K562 (cell line): Measurements from ENCODE around the gene SHISA2. TPM values are rescaled to one million over a fixed set of nuclear protein-coding genes. Genes with fewer than 3 reads are reported as not detected.

ENCODE experiments used
- ATAC-seq: fragments of 200-7000 bp; cut with Tn5 transposase; 3 replicates; pipeline ENCODE4 v1.9.1; 2020; ENCODE audit warnings: moderate library complexity
- BruUV-seq: library from RNA; stranded (reverse); fragments of 400-500 nt; replicated peaks from 2 replicates; lab custom pipeline; 2021; lab: Mats Ljungman, UMichigan
- CTCF ChIA-PET: fragments of 300-600 bp; formaldehyde crosslinking; extraction: SDS; loops from one replicate; lab custom pipeline; 2021; ENCODE audit warnings: low intra/inter-chr PET ratio; lab: Yijun Ruan, JAX
- POLR2A ChIA-PET: fragments of 300-600, 350-650 bp; sonication (Branson Sonifier 250); formaldehyde crosslinking; extraction: SDS; loops from one replicate; lab custom pipeline; 2021; ENCODE audit warnings: antibody characterized with exemption, inconsistent platforms; lab: Yijun Ruan, JAX
- DNase-seq, 4 experiments: peaks; one replicate each; pipeline versions ENCODE4 v3.0.0 to v3.0.0-alpha.2; 2011 to 2018; ENCODE audit warnings: low spot score in 3 of 4, mixed read lengths in 3 of 4; ENCODE audit errors: extremely low read depth in 1 of 4
- FAIRE-seq: peaks from 2 replicates; lab custom pipeline; 2011; peaks lifted over from hg19 to GRCh38; lab: Jason Lieb, UNC
- H2AFZ ChIP-seq: 2 replicates; pipeline ENCODE4 v1.6.0; 2011; ENCODE audit warnings: low read depth, low read length, control low read depth, inconsistent platforms
- H3K27ac ChIP-seq: fragments of 200-600 bp; 3 replicates; pipeline ENCODE4 v1.8.0; 2011; ENCODE audit warnings: low read depth, mild to moderate bottlenecking, control low read depth, inconsistent platforms, low read length, moderate library complexity, mixed read lengths; ENCODE audit errors: extremely low read depth
- H3K27me3 ChIP-seq, 2 experiments: fragments of 300-600 bp in 1 of 2; 2 replicates in 1 of 2; 3 replicates in 1 of 2; pipeline versions ENCODE4 v1.6.0 to v1.8.0; 2011; ENCODE audit warnings: inconsistent platforms in 2 of 2, low read length in 2 of 2, mild to moderate bottlenecking in 1 of 2, mixed read lengths in 1 of 2, moderate library complexity in 1 of 2; ENCODE audit not compliant: control insufficient read depth in 2 of 2, insufficient read depth in 2 of 2
- H3K36me3 ChIP-seq: fragments of 300-600 bp; 3 replicates; pipeline ENCODE4 v1.8.0; 2011; ENCODE audit warnings: mild to moderate bottlenecking, low read length, inconsistent platforms; ENCODE audit not compliant: control insufficient read depth, insufficient read depth
- H3K4me1 ChIP-seq, 2 experiments: fragments of 200-600 bp in 1 of 2; replicated peaks in 1 of 2; 2 replicates in 1 of 2; 3 replicates in 1 of 2; pipeline versions ENCODE4 v1.5.1 to v1.8.0; 2011; ENCODE audit warnings: inconsistent platforms in 2 of 2, low read length in 2 of 2, mild to moderate bottlenecking in 1 of 2, mixed read lengths in 1 of 2, moderate library complexity in 1 of 2; ENCODE audit not compliant: control insufficient read depth in 2 of 2, insufficient read depth in 2 of 2
- H3K4me2 ChIP-seq: 2 replicates; pipeline ENCODE4 v1.6.1; 2011; ENCODE audit warnings: low read length, control low read depth, inconsistent platforms, mixed read lengths; ENCODE audit not compliant: insufficient read depth
- H3K4me3 ChIP-seq: fragments of 200-600 bp; sonication (generic), shearing (Covaris generic); 2 replicates; pipeline ENCODE4 v1.5.1; 2016; ENCODE audit warnings: control low read depth, inconsistent platforms
- H3K79me2 ChIP-seq: fragments of 200-600 bp; 3 replicates; pipeline ENCODE4 v1.8.0; 2011; ENCODE audit warnings: low read length, inconsistent platforms; ENCODE audit not compliant: control insufficient read depth, insufficient read depth
- H3K9ac ChIP-seq, 2 experiments: 2 replicates each; pipeline versions ENCODE4 v1.6.0 to v1.6.1; 2011; ENCODE audit warnings: low read depth in 2 of 2, low read length in 2 of 2, control low read depth in 1 of 2, inconsistent platforms in 1 of 2, mild to moderate bottlenecking in 1 of 2, mixed read lengths in 1 of 2; ENCODE audit not compliant: insufficient read depth in 1 of 2
- H3K9me1 ChIP-seq: one replicate; pipeline ENCODE4 v1.6.0; 2011; ENCODE audit warnings: inconsistent platforms, mild to moderate bottlenecking, low read length, moderate library complexity; ENCODE audit not compliant: control insufficient read depth, insufficient read depth
- H3K9me3 ChIP-seq: replicated peaks from 2 replicates; pipeline ENCODE4 v1.5.1; 2011; ENCODE audit warnings: low read depth, low read length, inconsistent platforms; ENCODE audit not compliant: control insufficient read depth, insufficient read depth
- H4K20me1 ChIP-seq: replicated peaks from 2 replicates; pipeline ENCODE4 v1.6.1; 2011; ENCODE audit warnings: low read length, inconsistent platforms, mixed read lengths; ENCODE audit not compliant: control insufficient read depth, insufficient read depth
- EP400 ChIP-seq: fragments of 450-650 bp; IDR thresholded peaks from 2 replicates; pipeline ENCODE4 v1.6.1; 2017; ENCODE audit warnings: antibody characterized with exemption, mild to moderate bottlenecking, moderate library complexity
- HDAC1 ChIP-seq, 2 experiments: fragments of 450-650 bp; IDR thresholded peaks; 2 replicates each; pipeline ENCODE4 v1.6.1; 2016 to 2017; ENCODE audit warnings: inconsistent platforms in 1 of 2, mild to moderate bottlenecking in 1 of 2, moderate library complexity in 1 of 2
- HNRNPH1 ChIP-seq: fragments of 200-400 bp; formaldehyde crosslinking; optimal IDR thresholded peaks from 2 replicates; pipeline ENCODE3; 2017; ENCODE audit warnings: low read depth, mild to moderate bottlenecking, low read length, moderate library complexity
- MTF1 ChIP-seq: fragments of 250-450 bp; sonication (Bioruptor Pico); IDR thresholded peaks from 2 replicates; pipeline ENCODE4 v1.9.0; 2021; ENCODE audit warnings: moderate library complexity, mild to moderate bottlenecking, inconsistent platforms, borderline replicate concordance
- POLR3G ChIP-seq: IDR thresholded peaks from 2 replicates; pipeline ENCODE4 v1.6.1; 2011; ENCODE audit not compliant: insufficient read length, insufficient replicate concordance; ENCODE audit errors: extremely low read depth
- RCOR1 ChIP-seq, 2 experiments: IDR thresholded peaks; 2 replicates each; pipeline ENCODE4 v1.6.1; 2012; ENCODE audit warnings: low read depth in 2 of 2, low read length in 2 of 2, borderline replicate concordance in 1 of 2, improper control_type of control experiment in 1 of 2
- ZNF184 ChIP-seq: sonication (generic); formaldehyde crosslinking; IDR thresholded peaks from 2 replicates; pipeline ENCODE4 v1.5.0; 2020; ENCODE audit warnings: missing genetic modification reagents
- ZNF586 ChIP-seq: fragments of 450-650 bp; formaldehyde crosslinking; conservative IDR thresholded peaks from 2 replicates; pipeline ENCODE4 v1.4.0; 2020; ENCODE audit warnings: mild to moderate bottlenecking, moderate library complexity
- WGBS: fragments of 100-300 bp; shearing (Covaris generic); methylation state at CpG from one replicate; pipeline ENCODE4 v1.1.6; 2016; ENCODE audit warnings: low coverage, mixed read lengths; ENCODE audit not compliant: insufficient coverage; ENCODE audit errors: missing lambda C conversion rate; 5-methylcytosine and 5-hydroxymethylcytosine counted together
- in situ Hi-C: fragments of 300-500 bp; cut with MboI; formaldehyde crosslinking; loops from 4 replicates; pipeline ENCODE4 v1.15.0; 2018; ENCODE audit warnings: inconsistent platforms, mixed read lengths
- intact Hi-C: fragments of 100-400 bp; cut with micrococcal nuclease; formaldehyde crosslinking; loops from 2 replicates; pipeline ENCODE4 v1.14.2; 2022
- polyA plus RNA-seq, 8 experiments: library from polyadenylated mRNA; depleted of rRNA in 4 of 8; stranded (reverse) in 5 of 8; unstranded in 3 of 8; fragments of >200 nt; fragmentation: Nextera tagmentation in 2 of 8; fragmentation: Illumina TruSeq in 1 of 8; extraction: Ambion mirVana in 2 of 8; extraction: Trizol in 1 of 8; gene quantifications; 2 replicates each; pipeline versions ENCODE4 v1.2.1 to v1.2.3, GENCODE V29; 2011 to 2014; ENCODE audit warnings: inconsistent platforms in 1 of 8, missing spikeins in 1 of 8
- total RNA-seq, 7 experiments: library from RNA; depleted of rRNA in 6 of 7; stranded (reverse); fragments of >200 nt in 6 of 7; fragmentation: Illumina TruSeq in 2 of 7; extraction: Trizol in 2 of 7; gene quantifications; 2 replicates each; pipeline versions ENCODE4 v1.2.1 to v1.2.3, GENCODE V29; 2011 to 2021; ENCODE audit warnings: low replicate concordance in 1 of 7
- TF ChIP-seq, protein P1 (sequence below): fragments of 450-650 bp; IDR thresholded peaks from 2 replicates; pipeline ENCODE4 v1.7.0; 2016; ENCODE audit warnings: borderline replicate concordance
- TF ChIP-seq, protein P2 (sequence below), 2 experiments: fragments of 450-650 bp; formaldehyde crosslinking in 1 of 2; IDR thresholded peaks; 2 replicates each; pipeline versions ENCODE4 v1.4.0 to v1.6.1; 2014 to 2020; ENCODE audit warnings: mild to moderate bottlenecking in 2 of 2, borderline replicate concordance in 1 of 2, low read depth in 1 of 2
- TF ChIP-seq, protein P3 (sequence below): sonication (generic); formaldehyde crosslinking; IDR thresholded peaks from 2 replicates; pipeline ENCODE4 v1.9.0; 2022; ENCODE audit warnings: mild to moderate bottlenecking, missing genetic modification reagents

SHISA2 gene
- total and polyA plus RNA-seq, 9 of the 15 experiments (the other 6 are each of a cell fraction or from before 2014, with no cell fraction given) = not detected

DNA sequence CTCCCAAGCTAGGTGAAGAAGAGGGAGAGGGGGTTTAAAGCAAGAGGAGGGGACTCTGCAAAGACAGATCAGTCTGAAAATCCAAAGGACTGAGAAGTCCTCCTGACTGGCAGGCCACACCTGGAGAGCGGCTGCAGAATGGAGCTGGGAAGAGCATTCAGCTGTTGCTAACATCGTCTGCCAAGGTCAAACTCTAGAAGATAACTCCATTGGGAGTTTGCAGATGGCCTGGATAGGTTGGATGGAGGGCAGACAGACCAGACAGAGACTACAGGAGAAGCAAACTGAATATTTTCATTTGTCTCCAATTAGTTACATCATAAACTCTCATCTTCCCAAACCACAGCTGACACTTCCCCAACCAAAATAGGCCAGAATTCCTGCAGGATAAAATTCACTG, 19.9 kb upstream of the SHISA2 start:
- H3K79me2 ChIP-seq = no peaks in the 10 kb centered on the region
- intact Hi-C loops (loop anchor here (5.0 kb wide), 2 partner anchors 494 to 1069 kb away; no protein-coding TSS in a partner anchor), in situ Hi-C loops (loop anchor here (5.0 kb wide), 1 partner anchor 1069 kb away; no protein-coding TSS in a partner anchor)
- no peak for DNase-seq
- no peak overlapping the region for H3K4me3 ChIP-seq
- ChIA-PET POLR2A (no interaction called here), CTCF (no interaction called here)
- no peaks in the 10 kb centered on the region for H3K9me1 ChIP-seq
- H3K4me1 ChIP-seq = no peaks in the 10 kb centered on the region
- H3K36me3 ChIP-seq = no peaks in the 10 kb centered on the region
- no peaks in the 10 kb centered on the region; a peak in 1 of 5 replicates for H3K27me3 ChIP-seq
- H3K9ac ChIP-seq = no peak overlapping the region
- no peak overlapping the region for H3K4me2 ChIP-seq
- H2AFZ ChIP-seq = no peak overlapping the region
- no peak overlapping the region for H3K27ac ChIP-seq
- FAIRE-seq = no peak
- H3K9me3 ChIP-seq = no peaks in the 10 kb centered on the region
- WGBS = 10% methylated on average over 2 of the region's 2 CpGs
- no peak for ATAC-seq
- no TSS peak for BruUV-seq
- no peaks in the 10 kb centered on the region for H4K20me1 ChIP-seq
- TF ChIP-seq ZNF586 (CRISPR knock-in tag) (no peak), RCOR1 (IDR thresholded peaks at IDR 0.05; ENCODE audit: borderline replicate concordance in 1 of 2, low read depth in 2 of 2, low read length in 2 of 2) (no peak), POLR3G (no peak), EP400 (no peak), HNRNPH1 (no peak), MTF1 (CRISPR knock-in tag) (no peak), HDAC1 (IDR thresholded peaks at IDR 0.05) (no peak), ZNF184 (no peak)
- TF ChIP-seq, protein P1, sequence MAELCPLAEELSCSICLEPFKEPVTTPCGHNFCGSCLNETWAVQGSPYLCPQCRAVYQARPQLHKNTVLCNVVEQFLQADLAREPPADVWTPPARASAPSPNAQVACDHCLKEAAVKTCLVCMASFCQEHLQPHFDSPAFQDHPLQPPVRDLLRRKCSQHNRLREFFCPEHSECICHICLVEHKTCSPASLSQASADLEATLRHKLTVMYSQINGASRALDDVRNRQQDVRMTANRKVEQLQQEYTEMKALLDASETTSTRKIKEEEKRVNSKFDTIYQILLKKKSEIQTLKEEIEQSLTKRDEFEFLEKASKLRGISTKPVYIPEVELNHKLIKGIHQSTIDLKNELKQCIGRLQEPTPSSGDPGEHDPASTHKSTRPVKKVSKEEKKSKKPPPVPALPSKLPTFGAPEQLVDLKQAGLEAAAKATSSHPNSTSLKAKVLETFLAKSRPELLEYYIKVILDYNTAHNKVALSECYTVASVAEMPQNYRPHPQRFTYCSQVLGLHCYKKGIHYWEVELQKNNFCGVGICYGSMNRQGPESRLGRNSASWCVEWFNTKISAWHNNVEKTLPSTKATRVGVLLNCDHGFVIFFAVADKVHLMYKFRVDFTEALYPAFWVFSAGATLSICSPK = no peak
- TF ChIP-seq, protein P2, sequence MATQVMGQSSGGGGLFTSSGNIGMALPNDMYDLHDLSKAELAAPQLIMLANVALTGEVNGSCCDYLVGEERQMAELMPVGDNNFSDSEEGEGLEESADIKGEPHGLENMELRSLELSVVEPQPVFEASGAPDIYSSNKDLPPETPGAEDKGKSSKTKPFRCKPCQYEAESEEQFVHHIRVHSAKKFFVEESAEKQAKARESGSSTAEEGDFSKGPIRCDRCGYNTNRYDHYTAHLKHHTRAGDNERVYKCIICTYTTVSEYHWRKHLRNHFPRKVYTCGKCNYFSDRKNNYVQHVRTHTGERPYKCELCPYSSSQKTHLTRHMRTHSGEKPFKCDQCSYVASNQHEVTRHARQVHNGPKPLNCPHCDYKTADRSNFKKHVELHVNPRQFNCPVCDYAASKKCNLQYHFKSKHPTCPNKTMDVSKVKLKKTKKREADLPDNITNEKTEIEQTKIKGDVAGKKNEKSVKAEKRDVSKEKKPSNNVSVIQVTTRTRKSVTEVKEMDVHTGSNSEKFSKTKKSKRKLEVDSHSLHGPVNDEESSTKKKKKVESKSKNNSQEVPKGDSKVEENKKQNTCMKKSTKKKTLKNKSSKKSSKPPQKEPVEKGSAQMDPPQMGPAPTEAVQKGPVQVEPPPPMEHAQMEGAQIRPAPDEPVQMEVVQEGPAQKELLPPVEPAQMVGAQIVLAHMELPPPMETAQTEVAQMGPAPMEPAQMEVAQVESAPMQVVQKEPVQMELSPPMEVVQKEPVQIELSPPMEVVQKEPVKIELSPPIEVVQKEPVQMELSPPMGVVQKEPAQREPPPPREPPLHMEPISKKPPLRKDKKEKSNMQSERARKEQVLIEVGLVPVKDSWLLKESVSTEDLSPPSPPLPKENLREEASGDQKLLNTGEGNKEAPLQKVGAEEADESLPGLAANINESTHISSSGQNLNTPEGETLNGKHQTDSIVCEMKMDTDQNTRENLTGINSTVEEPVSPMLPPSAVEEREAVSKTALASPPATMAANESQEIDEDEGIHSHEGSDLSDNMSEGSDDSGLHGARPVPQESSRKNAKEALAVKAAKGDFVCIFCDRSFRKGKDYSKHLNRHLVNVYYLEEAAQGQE (IDR thresholded peaks at IDR 0.05; ENCODE audit: borderline replicate concordance) = no peak
- TF ChIP-seq, protein P2 (CRISPR knock-in tag; IDR thresholded peaks at IDR 0.05; ENCODE audit: low read depth) = no peak
- TF ChIP-seq, protein P3, sequence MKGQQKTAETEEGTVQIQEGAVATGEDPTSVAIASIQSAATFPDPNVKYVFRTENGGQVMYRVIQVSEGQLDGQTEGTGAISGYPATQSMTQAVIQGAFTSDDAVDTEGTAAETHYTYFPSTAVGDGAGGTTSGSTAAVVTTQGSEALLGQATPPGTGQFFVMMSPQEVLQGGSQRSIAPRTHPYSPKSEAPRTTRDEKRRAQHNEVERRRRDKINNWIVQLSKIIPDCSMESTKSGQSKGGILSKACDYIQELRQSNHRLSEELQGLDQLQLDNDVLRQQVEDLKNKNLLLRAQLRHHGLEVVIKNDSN (CRISPR knock-in tag) = no peak
